HEK293 (cell line): Measurements from ENCODE around the gene CDCA3.

Source experiments
- PBX3 ChIP-seq: sonication (generic); formaldehyde crosslinking; IDR thresholded peaks from 2 replicates; pipeline ENCODE4 v1.8.1; 2022; ENCODE audit warnings: mild to moderate bottlenecking, moderate library complexity, missing genetic modification reagents
- TCF7L2 ChIP-seq: IDR thresholded peaks from 2 replicates; pipeline ENCODE4 v1.6.1; 2011; ENCODE audit warnings: low read depth, mild to moderate bottlenecking, inconsistent platforms, low read length, moderate library complexity, borderline replicate concordance

DNA sequence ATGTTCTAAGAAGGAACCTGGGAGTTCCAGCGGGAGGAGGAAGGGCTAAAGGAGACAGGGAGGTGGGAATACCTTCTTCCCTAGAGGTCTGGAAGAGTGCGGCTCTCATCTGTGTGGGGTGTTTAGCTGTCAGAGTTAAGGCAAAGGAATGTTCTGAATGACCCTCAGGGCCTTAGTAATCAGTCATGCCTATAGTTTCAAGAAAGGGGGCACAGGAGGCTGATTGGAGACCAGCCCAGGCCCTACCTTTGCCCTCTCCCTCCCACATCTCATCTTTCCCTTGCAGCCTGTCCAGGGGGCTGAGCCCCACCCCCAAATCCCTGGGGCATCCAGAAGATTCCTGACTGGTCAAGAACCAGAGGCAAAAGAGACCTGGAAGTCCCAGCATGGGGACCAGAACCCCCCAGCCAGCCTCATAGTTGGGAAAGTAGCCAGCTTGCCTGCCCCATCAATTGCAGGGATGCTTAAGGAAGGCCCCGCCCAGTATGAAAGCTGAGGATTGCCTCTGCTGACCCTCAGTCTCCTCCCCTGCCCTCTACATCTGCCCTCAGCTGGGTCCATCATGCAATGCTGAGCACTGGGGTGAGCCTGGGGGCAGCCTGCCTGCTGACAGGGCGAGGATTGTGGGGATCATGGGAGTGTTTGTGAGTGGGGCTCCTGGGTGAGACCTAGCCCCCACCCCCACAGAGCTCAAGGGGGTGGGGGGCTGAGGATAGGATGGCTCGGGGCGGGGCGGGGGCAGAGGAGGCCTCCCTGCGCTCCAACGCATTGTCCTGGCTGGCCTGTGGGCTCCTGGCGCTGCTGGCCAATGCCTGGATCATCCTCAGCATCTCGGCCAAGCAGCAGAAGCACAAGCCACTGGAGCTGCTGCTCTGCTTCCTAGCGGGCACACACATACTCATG lies 27.7 kb downstream of the CDCA3 start:
- TF ChIP-seq TCF7L2: no peak
- no peak for TF ChIP-seq PBX3
